H9 (cell line): ENCODE data around the gene GLIPR1L1. TPM values are rescaled to one million over a fixed set of nuclear protein-coding genes. Genes with fewer than 3 reads are reported as not detected.

Experiments used
- DNase-seq: peaks from one replicate; pipeline ENCODE4 v3.0.0-alpha.2; 2017
- H2AFZ ChIP-seq: one replicate; pipeline ENCODE4 v1.6.1; 2013; ENCODE audit warnings: mild to moderate bottlenecking, low read length, control low read depth, moderate library complexity
- H2AK5ac ChIP-seq: 2 replicates; pipeline ENCODE4 v1.6.1; 2013; ENCODE audit warnings: low read length, control low read depth, mixed read lengths; ENCODE audit not compliant: insufficient read length
- H2BK120ac ChIP-seq: one replicate; pipeline ENCODE4 v1.6.1; 2013; ENCODE audit warnings: low read depth, mild to moderate bottlenecking, low read length, control low read depth, inconsistent platforms; ENCODE audit not compliant: poor library complexity, severe bottlenecking
- H2BK12ac ChIP-seq: 2 replicates; pipeline ENCODE4 v1.6.1; 2013; ENCODE audit warnings: low read length, control low read depth, mixed read lengths, low read depth; ENCODE audit not compliant: insufficient read length
- H2BK15ac ChIP-seq: 2 replicates; pipeline ENCODE4 v1.6.1; 2013; ENCODE audit warnings: low read depth, low read length, control low read depth
- H2BK20ac ChIP-seq: one replicate; pipeline ENCODE4 v1.6.1; 2013; ENCODE audit warnings: low read depth, mild to moderate bottlenecking, low read length, control low read depth, inconsistent platforms; ENCODE audit not compliant: poor library complexity, severe bottlenecking
- H2BK5ac ChIP-seq: 2 replicates; pipeline ENCODE4 v1.6.1; 2013; ENCODE audit warnings: low read length, control low read depth, mixed read lengths; ENCODE audit not compliant: insufficient read length
- H3K14ac ChIP-seq: 2 replicates; pipeline ENCODE4 v1.6.1; 2013; ENCODE audit warnings: low read length, control low read depth; ENCODE audit not compliant: insufficient read depth
- H3K18ac ChIP-seq: 2 replicates; pipeline ENCODE4 v1.6.1; 2013; ENCODE audit warnings: low read depth, mild to moderate bottlenecking, mixed read lengths, low read length, control low read depth; ENCODE audit not compliant: insufficient read length
- H3K23ac ChIP-seq: 2 replicates; pipeline ENCODE4 v1.6.1; 2013; ENCODE audit warnings: low read length, control low read depth, mixed read lengths, low read depth; ENCODE audit not compliant: insufficient read length
- H3K23me2 ChIP-seq: 2 replicates; pipeline ENCODE4 v1.6.1; 2013; ENCODE audit warnings: low read depth, mild to moderate bottlenecking, mixed read lengths, low read length, control low read depth; ENCODE audit not compliant: insufficient read length, poor library complexity, severe bottlenecking
- H3K27ac ChIP-seq: 2 replicates; pipeline ENCODE4 v1.5.1; 2013; ENCODE audit warnings: low read length, control low read depth, mixed read lengths, low read depth; ENCODE audit not compliant: insufficient read length
- H3K27me3 ChIP-seq: 2 replicates; pipeline ENCODE4 v1.6.1; 2013; ENCODE audit warnings: low read length, control low read depth, inconsistent platforms; ENCODE audit not compliant: insufficient read depth
- H3K4ac ChIP-seq: 2 replicates; pipeline ENCODE4 v1.6.1; 2013; ENCODE audit warnings: low read depth, mild to moderate bottlenecking, control low read depth, inconsistent platforms, low read length, moderate library complexity
- H3K4me1 ChIP-seq: 2 replicates; pipeline ENCODE4 v1.6.1; 2013; ENCODE audit warnings: low read length, control low read depth, inconsistent platforms; ENCODE audit not compliant: insufficient read depth
- H3K4me2 ChIP-seq: 2 replicates; pipeline ENCODE4 v1.6.1; 2013; ENCODE audit warnings: low read length, control low read depth, mixed read lengths; ENCODE audit not compliant: insufficient read length, insufficient read depth
- H3K56ac ChIP-seq: 2 replicates; pipeline ENCODE4 v1.6.1; 2013; ENCODE audit warnings: low read depth, mild to moderate bottlenecking, mixed read lengths, low read length, control low read depth; ENCODE audit not compliant: insufficient read length
- H3K79me1 ChIP-seq: 2 replicates; pipeline ENCODE4 v1.6.1; 2013; ENCODE audit warnings: low read depth, mild to moderate bottlenecking, moderate library complexity, low read length, control low read depth, inconsistent platforms; ENCODE audit not compliant: insufficient read depth, poor library complexity, severe bottlenecking
- H3K79me2 ChIP-seq: 2 replicates; pipeline ENCODE4 v1.6.1; 2013; ENCODE audit warnings: low read length, control low read depth, inconsistent platforms; ENCODE audit not compliant: insufficient read depth
- H3K9ac ChIP-seq: 2 replicates; pipeline ENCODE4 v1.6.1; 2013; ENCODE audit warnings: low read length, control low read depth, mixed read lengths; ENCODE audit not compliant: insufficient read length; ENCODE audit errors: extremely low read depth
- H3K9me3 ChIP-seq: one replicate; pipeline ENCODE4 v1.6.1; 2013; ENCODE audit warnings: low read depth, low read length, inconsistent platforms; ENCODE audit not compliant: control insufficient read depth
- H3T11ph ChIP-seq: one replicate; pipeline ENCODE4 v1.6.1; 2013; ENCODE audit warnings: mild to moderate bottlenecking, low read length, control low read depth, inconsistent platforms
- H4K20me1 ChIP-seq: one replicate; pipeline ENCODE4 v1.6.1; 2013; ENCODE audit not compliant: control insufficient read depth, insufficient read length, insufficient read depth
- H4K5ac ChIP-seq: 2 replicates; pipeline ENCODE4 v1.6.1; 2013; ENCODE audit warnings: low read depth, mild to moderate bottlenecking, mixed read lengths, low read length, control low read depth; ENCODE audit not compliant: insufficient read length
- H4K8ac ChIP-seq: replicated peaks from 2 replicates; pipeline ENCODE4 v1.6.1; 2013; ENCODE audit warnings: low read length, control low read depth, mixed read lengths, low read depth; ENCODE audit not compliant: insufficient read length
- H4K91ac ChIP-seq: 2 replicates; pipeline ENCODE4 v1.6.1; 2013; ENCODE audit warnings: low read depth, mild to moderate bottlenecking, moderate library complexity, mixed read lengths, low read length, control low read depth; ENCODE audit not compliant: insufficient read length
- H3K27ac Mint-ChIP-seq, 3 experiments: 2 replicates in 2 of 3; 3 replicates in 1 of 3; pipeline ENCODE4 v1.8.0; 2020 to 2021; ENCODE audit warnings: mixed read lengths in 3 of 3, mild to moderate bottlenecking in 1 of 3, moderate library complexity in 1 of 3
- H3K27me3 Mint-ChIP-seq: 2 replicates; pipeline ENCODE4 v1.8.0; 2021; ENCODE audit warnings: low read depth, mild to moderate bottlenecking, moderate library complexity, mixed read lengths
- H3K36me3 Mint-ChIP-seq, 3 experiments: 2 replicates in 2 of 3; 3 replicates in 1 of 3; pipeline ENCODE4 v1.8.0; 2020 to 2021; ENCODE audit warnings: low read depth in 3 of 3, mixed read lengths in 3 of 3; ENCODE audit not compliant: insufficient read depth in 1 of 3
- H3K4me1 Mint-ChIP-seq, 2 experiments: 2 replicates each; pipeline ENCODE4 v1.8.0; 2020; ENCODE audit warnings: mixed read lengths in 2 of 2
- H3K4me3 Mint-ChIP-seq, 2 experiments: 2 replicates in 1 of 2; 3 replicates in 1 of 2; pipeline ENCODE4 v1.8.0; 2020 to 2021; ENCODE audit warnings: mild to moderate bottlenecking in 2 of 2, mixed read lengths in 2 of 2, moderate library complexity in 1 of 2
- H3K9me3 Mint-ChIP-seq, 2 experiments: 2 replicates in 1 of 2; 3 replicates in 1 of 2; pipeline ENCODE4 v1.8.0; 2020; ENCODE audit warnings: mild to moderate bottlenecking in 2 of 2, mixed read lengths in 2 of 2, moderate library complexity in 1 of 2
- CTCF ChIP-seq: fragments of 200-600 bp; sonication (generic); conservative IDR thresholded peaks from 3 replicates; pipeline ENCODE4 v1.8.0; 2021; ENCODE audit warnings: antibody characterized with exemption, mild to moderate bottlenecking
- WGBS: extraction: QIAGEN DNeasy Blood & Tissue Kit; methylation state at CpG from one replicate; pipeline ENCODE4 v1.1.7; 2013; ENCODE audit warnings: missing lambda C conversion rate, low lambda C conversion rate, mixed read lengths; ENCODE audit not compliant: insufficient read length; ENCODE audit errors: extremely low coverage; 5-methylcytosine and 5-hydroxymethylcytosine counted together
- total RNA-seq: library from RNA; stranded (reverse); gene quantifications from 2 replicates; pipeline ENCODE4 v1.2.1, GENCODE V29; 2021

The GLIPR1L1 gene
- total RNA-seq, 1 experiment from 2014 or later = 1.9 TPM

- Mint-ChIP-seq H3K4me1 (peaks cover 10 to 14% of the 10 kb centered on the region in 2 experiments), H3K27me3 (no peaks in the 10 kb centered on the region), H3K27ac (no peak overlapping the region), H3K4me3 (no peak overlapping the region), H3K36me3 (peaks cover 0 to 24% (median 20%) of the 10 kb centered on the region in 3 experiments; a peak in 5 of 7 replicates), H3K9me3 (peaks cover 0 to 11% of the 10 kb centered on the region in 2 experiments; a peak in 3 of 5 replicates)
- no peak for TF ChIP-seq CTCF
- no peaks in the 10 kb centered on the region for H3K79me2 ChIP-seq
- no peaks in the 10 kb centered on the region for H3K79me1 ChIP-seq
- no peak overlapping the region for H3K9ac ChIP-seq
- H4K91ac ChIP-seq = no peak overlapping the region
- H3K14ac ChIP-seq = no peak overlapping the region
- WGBS = no CpG with 5 or more reads among the region's 1 CpG
- peaks cover 5% of the 10 kb centered on the region for H3K9me3 ChIP-seq
- no peak overlapping the region for H2BK15ac ChIP-seq
- no peak overlapping the region for H3K27ac ChIP-seq
- H3K18ac ChIP-seq = no peak overlapping the region
- no peak for DNase-seq
- H3K23ac ChIP-seq = no peak overlapping the region
- no peak overlapping the region for H4K8ac ChIP-seq
- no peak overlapping the region for H3K56ac ChIP-seq
- no peak overlapping the region for H2BK12ac ChIP-seq
- H2BK120ac ChIP-seq = no peak overlapping the region
- H3T11ph ChIP-seq = no peak overlapping the region
- no peak overlapping the region for H4K5ac ChIP-seq
- no peaks in the 10 kb centered on the region for H3K27me3 ChIP-seq
- no peaks in the 10 kb centered on the region for H3K23me2 ChIP-seq
- H3K4ac ChIP-seq = no peak overlapping the region
- H2BK20ac ChIP-seq = no peak overlapping the region
- H2BK5ac ChIP-seq = no peak overlapping the region
- H2AFZ ChIP-seq = no peak overlapping the region
- peaks cover 2% of the 10 kb centered on the region; the same call in 1 of the 2 replicates for H3K4me1 ChIP-seq
- H4K20me1 ChIP-seq = no peaks in the 10 kb centered on the region
- no peak overlapping the region for H2AK5ac ChIP-seq
- H3K4me2 ChIP-seq = no peak overlapping the region
Observed at GRCh38 chr12:75361408-75361807, 26.9 kb downstream of the GLIPR1L1 start.
